ENCODE data around the gene EP400. TPM values are rescaled to one million over a fixed set of nuclear protein-coding genes. Genes with fewer than 3 reads are reported as not detected.

Gene EP400
- polyA plus RNA-seq, 1 donor = 31.9 TPM

GRCh38 chr12:131928711-131929580, 20.8 kb upstream of the EP400 start, which contains the start of gene PUS1:
Gene PUS1 (plus strand): TSS chr12:131929276. CDS start chr12:131929723, 447 bp downstream.
- peaks cover 25% of the 10 kb centered on the region for H3K36me3 ChIP-seq (ENCODE audit: control insufficient read depth, insufficient read depth, low read length)
- H3K9me3 ChIP-seq (ENCODE audit: control insufficient read depth, low read depth, low read length) = peaks cover 4% of the 10 kb centered on the region
- peak within 1 kb of the TSS; percentile 91 for H3K4me3 ChIP-seq (ENCODE audit: low read length)
- H3K27me3 ChIP-seq (ENCODE audit: control insufficient read depth, insufficient read depth, low read length) = no peaks in the 10 kb centered on the region
- no CpG with 5 or more reads among the region's 84 CpGs for WGBS (ENCODE audit: insufficient coverage, low lambda C conversion rate)
- DNase-seq = peak; percentile 89 to 92
- H3K4me1 ChIP-seq (ENCODE audit: control insufficient read depth, insufficient read depth, low read length) = peaks cover 4% of the 10 kb centered on the region
- H3K27ac ChIP-seq (ENCODE audit: low read length) = peak within 1 kb of the TSS; percentile 7

DNA sequence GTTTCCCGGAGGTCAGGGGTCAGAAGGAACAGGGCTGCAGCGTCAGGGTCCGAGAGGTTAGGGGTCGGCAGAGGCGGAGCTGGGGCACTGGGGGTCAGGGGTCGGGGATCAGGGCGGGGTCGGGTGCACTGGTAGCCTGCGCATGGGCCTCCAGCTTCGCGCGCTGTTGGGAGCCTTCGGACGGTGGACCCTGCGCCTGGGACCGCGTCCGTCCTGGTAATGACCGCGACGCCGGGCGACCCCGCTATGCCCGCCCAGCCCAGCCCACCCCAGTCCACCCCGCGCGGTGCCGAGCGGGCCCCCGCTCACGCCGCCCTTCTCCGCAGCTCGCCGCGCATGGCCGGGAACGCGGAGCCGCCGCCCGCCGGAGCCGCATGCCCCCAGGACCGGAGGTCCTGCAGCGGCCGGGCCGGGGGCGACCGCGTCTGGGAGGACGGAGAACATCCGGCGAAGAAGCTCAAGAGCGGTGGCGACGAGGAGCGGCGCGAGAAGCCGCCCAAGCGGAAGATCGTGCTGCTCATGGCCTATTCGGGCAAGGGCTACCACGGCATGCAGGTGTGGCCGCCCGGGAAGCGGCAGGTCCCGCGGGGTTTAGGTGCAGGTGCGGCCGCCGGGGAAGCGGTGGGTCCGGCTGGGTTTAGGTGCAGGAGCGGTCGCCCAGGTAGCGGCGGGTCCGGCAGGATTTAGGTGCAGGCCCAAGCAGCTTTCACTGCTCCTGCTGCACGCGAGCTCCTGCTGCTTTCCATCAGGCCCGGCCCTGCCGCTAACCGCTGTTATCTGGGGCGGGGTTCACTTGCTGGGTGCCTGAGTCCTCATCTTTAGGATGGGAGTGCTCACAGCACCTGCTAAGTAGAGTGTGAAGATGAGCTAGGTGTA, 19.9 kb upstream of the EP400 start:
- Histone ChIP-seq H3K4me3 (ENCODE audit: low read length) (peak overlapping the region; percentile 91), H3K27me3 (ENCODE audit: control insufficient read depth, insufficient read depth, low read length) (no peaks in the 10 kb centered on the region), H3K27ac (ENCODE audit: low read length) (no peak overlapping the region), H3K4me1 (ENCODE audit: control insufficient read depth, insufficient read depth, low read length) (peaks cover 4% of the 10 kb centered on the region), H3K36me3 (ENCODE audit: control insufficient read depth, insufficient read depth, low read length) (peaks cover 32% of the 10 kb centered on the region), H3K9me3 (ENCODE audit: control insufficient read depth, low read depth, low read length) (peaks cover 4% of the 10 kb centered on the region)
- WGBS (ENCODE audit: insufficient coverage, low lambda C conversion rate) = no CpG with 5 or more reads among the region's 87 CpGs
- peak in 1 of 2 donors; percentile 58 for DNase-seq

DNA sequence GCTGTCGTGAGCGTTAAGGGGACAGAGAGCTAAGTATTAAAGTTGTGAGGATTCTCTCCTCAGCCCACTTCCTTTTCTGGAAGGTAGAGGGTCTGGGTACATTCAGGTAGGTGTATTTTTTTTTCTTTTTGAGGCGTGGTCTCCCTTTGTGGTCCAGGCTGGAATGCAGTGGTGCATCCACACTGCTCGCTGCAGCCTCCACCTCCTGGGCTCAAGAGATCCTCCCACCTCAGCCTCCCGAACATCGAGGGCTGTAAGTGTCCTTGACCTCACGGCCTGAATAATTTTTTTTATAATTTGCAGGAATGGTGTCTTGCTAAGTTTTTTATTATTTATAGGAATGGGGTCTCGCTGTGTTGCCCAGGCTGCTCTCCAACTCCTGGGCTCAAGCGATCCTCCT, 19.2 kb upstream of the EP400 start:
- H3K4me3 ChIP-seq (ENCODE audit: low read length) = peak overlapping the region; percentile 41
- no peak for DNase-seq
- no CpG with 5 or more reads among the region's 9 CpGs for WGBS (ENCODE audit: insufficient coverage, low lambda C conversion rate)
- no peak overlapping the region for H3K27ac ChIP-seq (ENCODE audit: low read length)
- peaks cover 4% of the 10 kb centered on the region for H3K4me1 ChIP-seq (ENCODE audit: control insufficient read depth, insufficient read depth, low read length)
- no peaks in the 10 kb centered on the region for H3K27me3 ChIP-seq (ENCODE audit: control insufficient read depth, insufficient read depth, low read length)
- peaks cover 35% of the 10 kb centered on the region for H3K36me3 ChIP-seq (ENCODE audit: control insufficient read depth, insufficient read depth, low read length)
- H3K9me3 ChIP-seq (ENCODE audit: control insufficient read depth, low read depth, low read length) = peaks cover 4% of the 10 kb centered on the region

GRCh38 chr12:131933387-131933786, 16.4 kb upstream of the EP400 start:
- no peaks in the 10 kb centered on the region for H3K9me3 ChIP-seq (ENCODE audit: control insufficient read depth, low read depth, low read length)
- H3K36me3 ChIP-seq (ENCODE audit: control insufficient read depth, insufficient read depth, low read length) = peaks cover 39% of the 10 kb centered on the region
- H3K4me1 ChIP-seq (ENCODE audit: control insufficient read depth, insufficient read depth, low read length) = peaks cover 4% of the 10 kb centered on the region
- no peaks in the 10 kb centered on the region for H3K27me3 ChIP-seq (ENCODE audit: control insufficient read depth, insufficient read depth, low read length)
- no peak overlapping the region for H3K4me3 ChIP-seq (ENCODE audit: low read length)
- H3K27ac ChIP-seq (ENCODE audit: low read length) = no peak overlapping the region
- DNase-seq = no peak
- no CpG with 5 or more reads among the region's 8 CpGs for WGBS (ENCODE audit: insufficient coverage, low lambda C conversion rate)

DNA sequence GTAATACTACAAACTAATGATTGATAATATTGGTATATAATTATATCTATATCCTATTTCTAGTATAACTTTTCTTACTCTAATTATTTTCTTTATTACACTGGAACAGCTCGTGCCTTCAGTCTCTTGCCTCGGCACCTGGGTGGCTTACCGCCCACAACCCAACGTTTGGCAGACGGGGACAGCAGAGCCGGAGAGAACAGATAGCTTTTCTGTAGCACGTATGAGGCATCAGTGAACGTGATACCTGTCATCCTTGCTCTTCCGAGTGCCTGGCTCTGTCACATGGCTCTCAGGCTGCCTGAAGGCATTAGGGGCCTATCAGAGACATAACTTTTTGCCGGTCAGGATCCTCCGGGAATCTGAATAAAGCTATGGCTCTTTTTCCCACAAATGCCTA, 15.2 kb upstream of the EP400 start:
- no peak for DNase-seq
- H3K4me3 ChIP-seq (ENCODE audit: low read length) = no peak overlapping the region
- no peaks in the 10 kb centered on the region for H3K27me3 ChIP-seq (ENCODE audit: control insufficient read depth, insufficient read depth, low read length)
- peaks cover 9% of the 10 kb centered on the region for H3K4me1 ChIP-seq (ENCODE audit: control insufficient read depth, insufficient read depth, low read length)
- H3K27ac ChIP-seq (ENCODE audit: low read length) = no peak overlapping the region
- H3K9me3 ChIP-seq (ENCODE audit: control insufficient read depth, low read depth, low read length) = no peaks in the 10 kb centered on the region
- WGBS (ENCODE audit: insufficient coverage, low lambda C conversion rate) = 100% methylated on average over 1 of the region's 11 CpGs
- H3K36me3 ChIP-seq (ENCODE audit: control insufficient read depth, insufficient read depth, low read length) = peaks cover 45% of the 10 kb centered on the region

GRCh38 chr12:131938082-131938481, 11.7 kb upstream of the EP400 start:
- no peak overlapping the region for H3K27ac ChIP-seq (ENCODE audit: low read length)
- peaks cover 50% of the 10 kb centered on the region for H3K36me3 ChIP-seq (ENCODE audit: control insufficient read depth, insufficient read depth, low read length)
- H3K9me3 ChIP-seq (ENCODE audit: control insufficient read depth, low read depth, low read length) = no peaks in the 10 kb centered on the region
- WGBS (ENCODE audit: insufficient coverage, low lambda C conversion rate) = no CpG with 5 or more reads among the region's 7 CpGs
- no peak overlapping the region for H3K4me3 ChIP-seq (ENCODE audit: low read length)
- no peaks in the 10 kb centered on the region for H3K27me3 ChIP-seq (ENCODE audit: control insufficient read depth, insufficient read depth, low read length)
- peaks cover 5% of the 10 kb centered on the region for H3K4me1 ChIP-seq (ENCODE audit: control insufficient read depth, insufficient read depth, low read length)
- no peak for DNase-seq

DNA sequence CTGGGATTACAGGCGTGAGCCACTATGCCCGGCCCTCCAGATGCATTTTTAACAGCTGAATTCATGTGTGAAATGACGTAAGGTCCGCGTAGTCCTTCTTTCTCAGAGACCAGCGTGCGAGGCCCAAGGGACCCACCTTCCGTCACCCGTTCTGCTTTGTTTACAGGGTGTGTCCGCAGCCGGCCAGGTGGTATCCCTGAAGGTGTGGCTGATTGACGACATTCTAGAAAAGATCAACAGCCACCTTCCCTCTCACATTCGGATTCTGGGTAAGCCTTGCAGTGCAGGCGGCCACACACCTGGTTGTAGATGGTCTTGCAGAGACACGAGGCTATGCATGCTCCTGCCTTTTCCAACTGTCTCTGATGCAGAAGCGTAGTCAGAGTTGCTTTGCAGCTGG, 10.7 kb upstream of the EP400 start:
- Histone ChIP-seq H3K4me3 (ENCODE audit: low read length) (no peak overlapping the region), H3K9me3 (ENCODE audit: control insufficient read depth, low read depth, low read length) (no peaks in the 10 kb centered on the region), H3K4me1 (ENCODE audit: control insufficient read depth, insufficient read depth, low read length) (peaks cover 5% of the 10 kb centered on the region), H3K36me3 (ENCODE audit: control insufficient read depth, insufficient read depth, low read length) (peaks cover 50% of the 10 kb centered on the region), H3K27me3 (ENCODE audit: control insufficient read depth, insufficient read depth, low read length) (no peaks in the 10 kb centered on the region), H3K27ac (ENCODE audit: low read length) (peak overlapping the region; percentile 42)
- no CpG with 5 or more reads among the region's 16 CpGs for WGBS (ENCODE audit: insufficient coverage, low lambda C conversion rate)
- DNase-seq = peak; percentile 36 to 68

DNA sequence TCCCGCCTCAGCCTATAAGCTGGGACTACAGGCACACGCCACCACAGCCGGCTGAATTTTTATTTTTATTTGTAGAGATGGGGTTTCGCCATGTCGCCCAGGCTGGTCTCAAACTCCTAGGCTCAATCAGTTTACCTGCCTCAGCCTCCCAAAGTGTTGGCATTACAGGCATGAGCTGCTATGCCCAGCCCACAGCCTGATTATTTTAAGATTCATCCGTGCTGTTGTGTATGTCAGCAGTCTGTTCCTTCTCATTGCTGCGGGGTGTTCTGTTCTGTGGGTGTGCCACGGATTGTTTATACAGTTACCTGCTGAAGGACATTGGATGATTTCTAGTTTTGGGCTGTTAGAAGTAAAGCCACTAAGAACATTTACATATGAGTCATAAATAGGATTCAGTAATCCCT, 9.6 kb upstream of the EP400 start:
- Histone ChIP-seq H3K36me3 (ENCODE audit: control insufficient read depth, insufficient read depth, low read length) (peaks cover 46% of the 10 kb centered on the region), H3K9me3 (ENCODE audit: control insufficient read depth, low read depth, low read length) (peaks cover 8% of the 10 kb centered on the region), H3K27ac (ENCODE audit: low read length) (no peak overlapping the region), H3K27me3 (ENCODE audit: control insufficient read depth, insufficient read depth, low read length) (no peaks in the 10 kb centered on the region), H3K4me1 (ENCODE audit: control insufficient read depth, insufficient read depth, low read length) (peaks cover 5% of the 10 kb centered on the region), H3K4me3 (ENCODE audit: low read length) (no peak overlapping the region)
- DNase-seq = no peak
- no CpG with 5 or more reads among the region's 8 CpGs for WGBS (ENCODE audit: insufficient coverage, low lambda C conversion rate)

GRCh38 chr12:131941116-131941986, 8.4 kb upstream of the EP400 start:
- Histone ChIP-seq H3K27me3 (ENCODE audit: control insufficient read depth, insufficient read depth, low read length) (no peaks in the 10 kb centered on the region), H3K36me3 (ENCODE audit: control insufficient read depth, insufficient read depth, low read length) (peaks cover 46% of the 10 kb centered on the region), H3K4me3 (ENCODE audit: low read length) (no peak overlapping the region), H3K4me1 (ENCODE audit: control insufficient read depth, insufficient read depth, low read length) (peaks cover 5% of the 10 kb centered on the region), H3K9me3 (ENCODE audit: control insufficient read depth, low read depth, low read length) (peaks cover 8% of the 10 kb centered on the region), H3K27ac (ENCODE audit: low read length) (no peak overlapping the region)
- 80% methylated on average over 1 of the region's 46 CpGs for WGBS (ENCODE audit: insufficient coverage, low lambda C conversion rate)
- no peak for DNase-seq

GRCh38 chr12:131941987-131942341, 7.8 kb upstream of the EP400 start:
- H3K4me3 ChIP-seq (ENCODE audit: low read length) = no peak overlapping the region
- no peak overlapping the region for H3K27ac ChIP-seq (ENCODE audit: low read length)
- peaks cover 8% of the 10 kb centered on the region for H3K9me3 ChIP-seq (ENCODE audit: control insufficient read depth, low read depth, low read length)
- H3K36me3 ChIP-seq (ENCODE audit: control insufficient read depth, insufficient read depth, low read length) = peaks cover 44% of the 10 kb centered on the region
- peaks cover 5% of the 10 kb centered on the region for H3K4me1 ChIP-seq (ENCODE audit: control insufficient read depth, insufficient read depth, low read length)
- DNase-seq = no peak
- no CpG with 5 or more reads among the region's 7 CpGs for WGBS (ENCODE audit: insufficient coverage, low lambda C conversion rate)
- no peaks in the 10 kb centered on the region for H3K27me3 ChIP-seq (ENCODE audit: control insufficient read depth, insufficient read depth, low read length)
